Measurements from ENCODE around the gene OXNAD1.

GRCh38 chr3:16334909-16335308 lies 69.9 kb downstream of the OXNAD1 start:
- TF ChIP-seq POLR2A (IDR thresholded peaks at IDR 0.05) (no peak), CTCF (IDR thresholded peaks at IDR 0.05) (no peak)
